Right ventricle myocardium inferior (tissue), 1 donor: ENCODE results near the gene ELF5. TPM values are rescaled to one million over a fixed set of nuclear protein-coding genes. Genes with fewer than 3 reads are reported as not detected.
A peak's percentile ranks its signal among the peaks of the same experiment; 100 is the strongest.

Experiments
- ATAC-seq: fragments of 200-7000 bp; cut with Tn5 transposase; one replicate; pipeline ENCODE4 v1.9.1; 2020; ENCODE audit warnings: mild to moderate bottlenecking, moderate library complexity
- DNase-seq: peaks from one replicate; pipeline ENCODE4 v3.0.0; 2021; ENCODE audit errors: missing footprints
- intact Hi-C: fragments of 100-400 bp; cut with DNase I; formaldehyde crosslinking; loops from one replicate; pipeline ENCODE4 v1.11.0; 2022
- total RNA-seq: library from RNA; stranded (reverse); fragmentation: NEBNext Ultra II Directional; extraction: Animal tissue kit (Norgen Biotek cat#: 25700); gene quantifications from one replicate; pipeline ENCODE4 v1.2.1, GENCODE V29; 2021
- donor health status: DM: no; HTN: yes; CAD: no; lungs with severe emphysema.

The ELF5 gene
- total RNA-seq, 1 donor from 2014 or later: not detected

- DNase-seq (no peak), ATAC-seq (no peak)
- intact Hi-C loops: no loop called here
These were observed 11.5 kb upstream of the ELF5 start for GRCh38 chr11:34525098-34525497.

- ATAC-seq: no peak
- DNase-seq: no peak
- intact Hi-C loops: no loop called here
These were observed 11.1 kb upstream of the ELF5 start for GRCh38 chr11:34524696-34525095.

GRCh38 chr11:34523053-34523452 is 9.5 kb upstream of the ELF5 start:
- DNase-seq: no peak
- intact Hi-C loops: no loop called here
- ATAC-seq: peak; percentile 31

- DNase-seq: no peak
- no peak for ATAC-seq
- intact Hi-C loops: no loop called here
These were observed 8.6 kb upstream of the ELF5 start for GRCh38 chr11:34522188-34522587.

DNA sequence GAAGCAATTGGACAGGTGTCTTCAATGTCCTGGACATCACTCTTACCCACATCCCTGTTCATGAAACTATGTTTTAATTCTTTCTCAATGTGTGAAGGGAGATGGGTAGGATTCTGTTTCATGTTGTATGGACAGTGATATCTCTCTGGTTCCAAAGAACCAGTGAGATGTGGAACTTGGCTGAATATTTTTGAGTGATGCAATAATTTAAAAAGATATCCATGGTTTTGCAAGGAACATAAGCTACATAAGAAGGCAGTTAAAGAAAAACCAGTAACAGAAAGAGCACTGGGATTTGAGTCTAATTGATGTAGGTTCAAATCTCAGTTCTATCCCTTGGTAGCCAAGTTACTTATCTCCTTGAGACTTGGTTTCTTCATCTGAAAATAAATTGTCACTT is 7.7 kb upstream of the ELF5 start:
- DNase-seq: no peak
- intact Hi-C loops: no loop called here
- no peak for ATAC-seq

GRCh38 chr11:34519595-34520235 is 6.1 kb upstream of the ELF5 start:
- intact Hi-C loops: loop anchor here (5.0 kb wide), 1 partner anchor 873 kb away; no protein-coding TSS in a partner anchor
- no peak for DNase-seq
- no peak for ATAC-seq

DNA sequence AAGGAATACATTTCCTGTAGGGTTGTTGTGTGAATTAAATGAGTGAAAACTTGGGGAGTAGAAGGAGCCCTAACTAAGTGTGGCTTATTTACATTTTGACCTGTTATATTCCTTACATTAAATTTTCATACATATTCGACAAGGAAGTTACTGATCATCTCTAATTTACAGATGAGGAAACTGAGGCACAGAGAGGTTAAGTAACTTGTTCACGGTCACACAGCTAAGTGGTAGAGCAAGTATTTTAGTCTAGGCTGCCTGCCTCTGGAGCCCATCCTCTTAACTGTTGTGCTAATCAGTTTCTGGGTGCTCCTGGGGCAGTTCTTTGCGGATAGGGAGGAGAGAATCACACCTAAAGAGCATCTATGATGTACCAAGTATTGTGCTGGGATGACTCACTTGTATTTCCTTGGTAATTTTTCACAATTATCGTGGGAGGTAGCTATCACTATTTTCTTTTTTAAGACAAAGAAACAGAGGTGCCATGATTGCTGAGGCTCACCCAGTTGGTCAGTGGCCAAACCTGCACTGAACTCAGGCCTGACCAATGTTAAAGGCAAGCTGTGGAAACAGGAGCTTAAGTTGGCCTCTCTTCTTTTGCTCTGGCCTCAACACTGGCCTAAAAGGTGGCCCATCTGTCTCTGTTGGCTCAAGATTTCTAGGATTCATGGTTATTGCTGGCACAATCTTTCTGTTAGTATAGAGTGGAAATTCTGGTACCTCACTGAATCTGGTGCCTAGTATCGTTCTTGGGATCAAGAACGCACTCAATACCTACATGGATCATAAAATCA is 2.9 kb upstream of the ELF5 start:
- ATAC-seq: no peak
- intact Hi-C loops: loop anchor here (5.0 kb wide), 1 partner anchor 876 kb away; no protein-coding TSS in a partner anchor
- DNase-seq: no peak

GRCh38 chr11:34514597-34514996 is 1.0 kb upstream of the ELF5 start:
- intact Hi-C loops: loop anchor here (5.0 kb wide), 1 partner anchor 383 kb away; no protein-coding TSS in a partner anchor
- no peak for DNase-seq
- no peak for ATAC-seq

DNA sequence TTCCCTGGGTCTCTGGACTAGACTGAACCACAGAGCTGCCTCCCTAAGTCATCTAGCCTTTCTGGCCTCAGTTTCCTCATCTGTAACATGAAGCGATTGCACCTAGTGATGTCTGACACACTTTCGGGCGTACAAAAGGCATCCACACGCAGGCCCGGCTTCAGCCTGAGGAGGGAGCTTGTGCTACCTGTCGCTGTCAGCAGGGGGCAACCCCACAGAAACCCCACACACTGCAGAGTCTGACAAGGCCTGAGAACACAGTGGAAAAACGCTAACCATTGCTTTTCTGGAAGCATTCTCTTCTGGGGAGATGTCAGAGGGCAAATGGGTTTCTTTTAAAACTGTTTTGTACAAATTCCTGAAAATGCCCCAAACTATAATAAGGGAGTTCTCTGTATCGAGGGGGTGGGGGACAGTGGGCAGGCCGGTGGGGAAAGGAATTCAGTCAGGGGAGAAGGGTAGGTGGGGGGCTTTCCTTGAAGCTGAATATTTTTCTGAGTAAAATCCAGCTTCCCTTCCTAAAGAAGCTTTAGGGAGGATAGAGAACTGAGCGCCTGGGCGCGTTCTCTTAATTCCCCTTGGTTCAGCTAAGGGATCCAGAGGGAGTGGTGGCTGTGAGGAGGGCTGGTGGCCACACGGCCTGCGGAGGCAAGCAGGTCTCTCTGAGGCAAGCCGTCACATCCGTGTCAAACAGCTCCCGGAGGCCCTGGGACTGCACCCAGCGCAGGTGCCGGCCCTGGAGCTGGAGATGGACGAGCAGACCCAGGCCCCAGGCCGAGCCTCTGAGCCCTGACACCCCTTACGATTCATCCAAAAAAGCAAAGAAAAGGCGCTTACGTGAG is 533 bp downstream of the ELF5 start:
- DNase-seq: no peak
- ATAC-seq: peak; percentile 81
- intact Hi-C loops: loop anchor here (5.0 kb wide), 1 partner anchor 384 kb away; no protein-coding TSS in a partner anchor

DNA sequence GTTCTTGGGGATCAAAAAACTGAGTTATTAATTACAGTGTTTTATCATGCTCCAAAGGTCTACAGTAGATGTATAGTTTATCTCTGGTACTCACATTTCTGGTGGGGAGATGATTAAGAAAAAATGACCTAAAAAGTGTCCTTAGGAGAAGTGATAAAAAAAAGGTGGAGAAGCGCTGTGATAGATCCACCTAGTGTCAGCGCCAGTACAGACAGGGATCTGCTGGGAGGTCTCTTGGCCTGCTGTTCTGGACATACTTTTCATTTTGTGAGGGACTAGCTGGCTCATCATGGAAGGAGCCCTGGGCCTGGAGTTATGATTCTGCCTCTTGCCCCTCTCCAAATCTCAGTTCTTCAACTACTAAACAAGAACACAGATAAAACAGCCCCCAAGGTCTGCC is 2.9 kb downstream of the ELF5 start:
- DNase-seq: no peak
- intact Hi-C loops: loop anchor here (5.0 kb wide), 1 partner anchor 387 kb away; no protein-coding TSS in a partner anchor
- no peak for ATAC-seq

GRCh38 chr11:34510218-34510617 is 3.4 kb downstream of the ELF5 start:
- ATAC-seq (no peak), DNase-seq (no peak)
- intact Hi-C loops: loop anchor here (5.0 kb wide), 1 partner anchor 387 kb away; no protein-coding TSS in a partner anchor

GRCh38 chr11:34509336-34509876 is 4.2 kb downstream of the ELF5 start:
- intact Hi-C loops: no loop called here
- ATAC-seq: no peak

GRCh38 chr11:34508524-34508923 is 5.1 kb downstream of the ELF5 start:
- intact Hi-C loops: no loop called here
- no peak for DNase-seq
- ATAC-seq: no peak

More at GRCh38 chr11:34509336-34509876, 4.2 kb downstream of the ELF5 start:
- DNase-seq: no peak

- intact Hi-C loops: no loop called here
- ATAC-seq: no peak
- DNase-seq: no peak
These were observed 6.0 kb downstream of the ELF5 start for GRCh38 chr11:34507610-34508009.

DNA sequence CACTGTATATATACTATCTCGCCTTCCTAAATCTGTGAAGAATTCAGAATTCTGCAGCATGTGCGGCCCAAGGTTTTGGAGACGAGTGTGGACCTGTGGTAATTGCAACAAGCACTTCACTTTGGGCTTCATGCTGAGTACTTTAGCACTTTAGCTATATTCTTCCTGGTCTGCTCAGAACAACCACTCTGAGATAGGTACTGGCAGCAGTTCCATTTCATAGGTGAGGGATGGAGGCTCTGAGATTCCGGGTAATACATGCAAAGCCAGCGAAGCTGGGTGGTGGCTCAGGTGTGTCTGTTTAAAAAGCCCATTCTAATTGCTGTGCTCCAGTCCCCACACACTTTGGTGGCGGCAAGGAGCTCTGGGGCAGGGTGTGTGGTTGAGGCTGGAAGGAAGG is 6.4 kb downstream of the ELF5 start:
- intact Hi-C loops: no loop called here
- ATAC-seq (no peak), DNase-seq (no peak)

GRCh38 chr11:34505874-34506273 is 7.7 kb downstream of the ELF5 start:
- intact Hi-C loops: no loop called here
- no peak for ATAC-seq

DNA sequence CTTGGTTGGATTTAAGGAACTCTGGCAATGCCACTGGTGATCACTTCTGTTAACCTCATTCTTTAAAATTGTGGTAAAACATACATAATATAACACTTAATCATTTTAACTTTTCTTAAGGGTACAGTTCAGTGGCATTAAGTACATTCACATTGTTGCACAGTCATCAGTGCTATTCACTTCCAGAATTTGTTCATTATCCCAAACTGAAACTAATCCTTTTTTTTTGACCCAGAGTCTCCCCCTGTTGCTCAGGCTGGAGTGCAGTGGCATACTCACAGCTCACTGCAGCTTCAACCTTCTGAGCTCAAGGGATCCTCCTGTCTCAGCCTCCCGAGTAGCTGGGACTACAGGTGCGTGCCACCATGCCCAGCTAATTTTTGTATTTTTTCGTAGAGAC is 10.6 kb downstream of the ELF5 start:
- intact Hi-C loops: no loop called here
- DNase-seq (no peak), ATAC-seq (no peak)

More at GRCh38 chr11:34505874-34506273, 7.7 kb downstream of the ELF5 start:
- no peak for DNase-seq

GRCh38 chr11:34501949-34502348 is 11.6 kb downstream of the ELF5 start:
- intact Hi-C loops: no loop called here
- no peak for ATAC-seq

DNA sequence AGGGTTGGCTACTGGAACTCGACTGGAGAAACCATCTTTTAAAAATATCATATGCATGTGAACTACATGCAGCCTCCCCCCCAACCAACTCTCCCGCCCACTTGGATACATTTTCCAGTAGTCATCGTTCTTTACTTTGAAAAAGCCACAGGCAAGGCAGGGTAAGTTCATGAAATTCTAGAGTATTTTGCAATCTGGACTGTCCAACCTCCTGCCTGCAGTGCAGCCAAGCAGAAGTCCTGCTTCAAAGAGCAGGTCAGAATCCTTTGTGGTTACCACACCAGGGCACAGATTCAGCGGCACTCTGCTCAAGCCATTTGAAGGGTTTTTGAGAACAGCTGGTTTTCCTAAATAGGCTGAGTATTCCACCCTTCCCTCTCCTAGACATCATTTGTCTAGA is 12.1 kb downstream of the ELF5 start:
- intact Hi-C loops: no loop called here
- DNase-seq: no peak
- peak; percentile 46 for ATAC-seq

More at GRCh38 chr11:34501949-34502348, 11.6 kb downstream of the ELF5 start:
- no peak for DNase-seq
